Measurements from ENCODE around the gene LRPPRC. TPM values are rescaled to one million over a fixed set of nuclear protein-coding genes. Genes with fewer than 3 reads are reported as not detected.

The LRPPRC gene
- polyA plus RNA-seq, 1 of the 3 experiments (the other 2 are of a cell fraction), result 31.4 TPM

GRCh38 chr2:43995733-43996533, at the start of gene LRPPRC (continued):
- TF ChIP-seq REST (IDR thresholded peaks at IDR 0.05; ENCODE audit: low read depth, low read length) (peak; percentile 64), GATA2 (CRISPR knock-in tag; IDR thresholded peaks at IDR 0.05) (no peak), TCF12 (IDR thresholded peaks at IDR 0.05) (peak; percentile 44; the same call in 1 of the 2 replicates), CHD2 (IDR thresholded peaks at IDR 0.05; ENCODE audit: low read length, partially characterized antibody) (peak; percentile 90), POLR2AphosphoS5 (IDR thresholded peaks at IDR 0.05; ENCODE audit: low read depth, low read length) (peak; percentile 90), USF2 (IDR thresholded peaks at IDR 0.05; ENCODE audit: borderline replicate concordance, low read depth, low read length) (peak; percentile 75), MXI1 (IDR thresholded peaks at IDR 0.05; ENCODE audit: low read depth, low read length) (peak; percentile 99), RFX5 (IDR thresholded peaks at IDR 0.05; ENCODE audit: low read length) (no peak; the same call in 1 of the 2 replicates), TEAD4 (IDR thresholded peaks at IDR 0.05; ENCODE audit: borderline replicate concordance, insufficient read depth) (no peak)

GRCh38 chr2:44045061-44045460, 49.3 kb upstream of the LRPPRC start:
- ChIA-PET POLR2A (no interaction called here), CTCF (interaction anchor here (0.9 to 6.7 kb wide), 40 partner anchors 9 to 937 kb away, joined by 3 to 65 read pairs (median 8); partner anchors contain the start of gene PPM1B)
- no peaks in the 10 kb centered on the region for H3K36me3 ChIP-seq (replicated peaks in 1 of 2; ENCODE audit: control insufficient read depth in 1 of 2, insufficient read depth in 2 of 2, low read length in 1 of 2)
- peaks cover 0 to 6% of the 10 kb centered on the region in 2 experiments; a peak in 1 of 4 replicates for H3K4me1 ChIP-seq (ENCODE audit: control insufficient read depth in 1 of 2, insufficient read depth in 2 of 2, low read depth in 1 of 2, low read length in 1 of 2)
- TF ChIP-seq FOXJ3 (CRISPR knock-in tag; IDR thresholded peaks at IDR 0.05) (no peak), RCOR1 (IDR thresholded peaks at IDR 0.05; ENCODE audit: low read length) (no peak), RFX5 (IDR thresholded peaks at IDR 0.05; ENCODE audit: low read length) (no peak), FOSL2 (IDR thresholded peaks at IDR 0.05; ENCODE audit: borderline replicate concordance, low read depth) (no peak), REST (IDR thresholded peaks at IDR 0.05; ENCODE audit: low read depth, low read length) (no peak), GATA2 (CRISPR knock-in tag; IDR thresholded peaks at IDR 0.05) (no peak), PBX3 (IDR thresholded peaks at IDR 0.05) (no peak), SIN3A (IDR thresholded peaks at IDR 0.05; ENCODE audit: borderline replicate concordance, low read depth, low read length) (no peak), TAF1 (IDR thresholded peaks at IDR 0.05; ENCODE audit: borderline replicate concordance, low read depth, low read length) (no peak)
- no peaks in the 10 kb centered on the region for H3F3A ChIP-seq (replicated peaks; ENCODE audit: insufficient read depth)
- DNase-seq, result no peak
- no peak overlapping the region for H3K4me2 ChIP-seq
- H3K9me3 ChIP-seq, result no peaks in the 10 kb centered on the region
- no peaks in the 10 kb centered on the region for H3K79me2 ChIP-seq (ENCODE audit: insufficient read depth)
- H3K9ac ChIP-seq, result no peak overlapping the region
- no peaks in the 10 kb centered on the region for H3K27me3 ChIP-seq (ENCODE audit: insufficient read depth)
- H2AFZ ChIP-seq (ENCODE audit: low read depth), result no peak overlapping the region
- no peak overlapping the region for H3K4me3 ChIP-seq (ENCODE audit: low read depth in 2 of 2, low read length in 1 of 2)
- H3K27ac ChIP-seq (ENCODE audit: low read depth in 2 of 2, low read length in 1 of 2), result no peak overlapping the region
- no peaks in the 10 kb centered on the region for H4K20me1 ChIP-seq (ENCODE audit: insufficient read depth)
- no peaks in the 10 kb centered on the region for H3K9me2 ChIP-seq
- WGBS (ENCODE audit: low lambda C conversion rate), result 59% methylated on average over 3 of the region's 3 CpGs

Measured in SK-N-SH (cell line).